H1 (cell line): ENCODE measurements around the gene TTF1. TPM values are rescaled to one million over a fixed set of nuclear protein-coding genes. Genes with fewer than 3 reads are reported as not detected.

Experiments
- CTCF ChIA-PET: fragments of 300-600 bp; sonication (Branson Sonifier 250); formaldehyde crosslinking; loops from one replicate; lab custom pipeline; 2021; ENCODE audit not compliant: partially characterized antibody; lab: Charles Lee
- POLR2A ChIA-PET: fragments of 300-600 bp; sonication (Branson Sonifier 250); formaldehyde crosslinking; loops from one replicate; lab custom pipeline; 2021; ENCODE audit warnings: inconsistent platforms; ENCODE audit not compliant: partially characterized antibody; lab: Charles Lee
- DNase-seq, 2 experiments: peaks; one replicate each; pipeline versions ENCODE4 v3.0.0 to v3.0.0-alpha.2; 2010 to 2022; ENCODE audit warnings: low spot score in 2 of 2, low read depth in 1 of 2, mixed read lengths in 1 of 2
- FAIRE-seq: peaks from 2 replicates; lab custom pipeline; 2011; peaks lifted over from hg19 to GRCh38; lab: Jason Lieb, UNC
- H2AFZ ChIP-seq: 2 replicates; pipeline ENCODE4 v1.8.1; 2012; ENCODE audit warnings: low read length, inconsistent platforms
- H2AK5ac ChIP-seq: 2 replicates; pipeline ENCODE4 v1.6.1; 2013; ENCODE audit warnings: low read depth, low read length
- H2BK120ac ChIP-seq: replicated peaks from 2 replicates; pipeline ENCODE3; 2013; ENCODE audit warnings: low read depth, low read length, inconsistent platforms
- H2BK12ac ChIP-seq: 2 replicates; pipeline ENCODE4 v1.6.1; 2013; ENCODE audit warnings: low read depth, low read length
- H2BK15ac ChIP-seq: 2 replicates; pipeline ENCODE4 v1.6.1; 2013; ENCODE audit warnings: low read length
- H2BK20ac ChIP-seq: 2 replicates; pipeline ENCODE4 v1.6.1; 2013; ENCODE audit warnings: low read length
- H2BK5ac ChIP-seq: 2 replicates; pipeline ENCODE4 v1.6.1; 2013; ENCODE audit warnings: low read depth, low read length
- H3K14ac ChIP-seq: 2 replicates; pipeline ENCODE4 v1.6.1; 2013; ENCODE audit warnings: inconsistent platforms; ENCODE audit not compliant: insufficient read length
- H3K18ac ChIP-seq: 2 replicates; pipeline ENCODE4 v1.6.1; 2013; ENCODE audit warnings: low read length; ENCODE audit errors: extremely low read depth
- H3K23ac ChIP-seq: 2 replicates; pipeline ENCODE4 v1.6.1; 2013; ENCODE audit warnings: inconsistent platforms; ENCODE audit not compliant: insufficient read length
- H3K23me2 ChIP-seq: 2 replicates; pipeline ENCODE4 v1.6.1; 2013; ENCODE audit warnings: low read depth, low read length
- H3K27ac ChIP-seq: 2 replicates; pipeline ENCODE4 v1.6.1; 2011; ENCODE audit warnings: low read depth, low read length, inconsistent platforms
- H3K27me3 ChIP-seq, 4 experiments: replicated peaks in 1 of 4; 1 replicate in 1 of 4; 2 replicates in 3 of 4; pipeline versions ENCODE4 v1.6.1 to v1.8.1; 2011 to 2013; ENCODE audit warnings: low read length in 3 of 4, mild to moderate bottlenecking in 3 of 4, inconsistent platforms in 2 of 4, mixed read lengths in 2 of 4, moderate library complexity in 1 of 4; ENCODE audit not compliant: control insufficient read depth in 3 of 4, insufficient read depth in 3 of 4; ENCODE audit errors: extremely low read depth in 1 of 4
- H3K36me3 ChIP-seq, 4 experiments: 2 replicates each; pipeline versions ENCODE4 v1.6.1 to v1.8.1; 2011 to 2013; ENCODE audit warnings: mild to moderate bottlenecking in 4 of 4, low read length in 3 of 4, moderate library complexity in 2 of 4, control low read depth in 1 of 4, inconsistent platforms in 1 of 4; ENCODE audit not compliant: insufficient read depth in 4 of 4, control insufficient read depth in 2 of 4
- H3K4ac ChIP-seq: replicated peaks from 2 replicates; pipeline ENCODE3; 2013; ENCODE audit warnings: low read length, low read depth, mixed read lengths, inconsistent platforms; ENCODE audit not compliant: insufficient read length
- H3K4me1 ChIP-seq, 4 experiments: replicated peaks in 1 of 4; 1 replicate in 1 of 4; 2 replicates in 3 of 4; pipeline versions ENCODE4 v1.6.1 to v1.8.1; 2011 to 2013; ENCODE audit warnings: low read length in 3 of 4, inconsistent platforms in 2 of 4, mixed read lengths in 1 of 4; ENCODE audit not compliant: insufficient read depth in 4 of 4, control insufficient read depth in 3 of 4
- H3K4me2 ChIP-seq, 2 experiments: 2 replicates each; pipeline versions ENCODE4 v1.6.1 to v1.8.1; 2011 to 2013; ENCODE audit warnings: low read depth in 2 of 2, low read length in 2 of 2, control low read depth in 1 of 2, inconsistent platforms in 1 of 2, mild to moderate bottlenecking in 1 of 2; ENCODE audit not compliant: insufficient read depth in 1 of 2
- H3K4me3 ChIP-seq, 4 experiments: fragments of 200-600, 300-600 bp in 1 of 4; sonication (generic), shearing (Covaris generic), sonication (Bioruptor Twin) in 1 of 4; 2 replicates each; pipeline versions ENCODE4 v1.5.1 to v1.8.1; 2011 to 2016; ENCODE audit warnings: low read length in 4 of 4, low read depth in 3 of 4, control low read depth in 2 of 4, inconsistent platforms in 2 of 4, mild to moderate bottlenecking in 2 of 4, mixed read lengths in 1 of 4, moderate library complexity in 1 of 4; ENCODE audit not compliant: insufficient read depth in 2 of 4; ENCODE audit errors: extremely low read depth in 1 of 4
- H3K56ac ChIP-seq: replicated peaks from 2 replicates; pipeline ENCODE3; 2013; ENCODE audit warnings: low read depth, mild to moderate bottlenecking, mixed read lengths, low read length, inconsistent platforms; ENCODE audit not compliant: insufficient read length
- H3K79me1 ChIP-seq: 2 replicates; pipeline ENCODE4 v1.6.1; 2013; ENCODE audit warnings: low read depth, low read length, control low read depth
- H3K79me2 ChIP-seq, 2 experiments: 2 replicates each; pipeline versions ENCODE4 v1.6.1 to v1.8.1; 2012 to 2013; ENCODE audit warnings: low read length in 2 of 2, mild to moderate bottlenecking in 2 of 2, inconsistent platforms in 1 of 2; ENCODE audit not compliant: insufficient read depth in 2 of 2, control insufficient read depth in 1 of 2
- H3K9ac ChIP-seq, 4 experiments: replicated peaks in 1 of 4; 1 replicate in 1 of 4; 2 replicates in 3 of 4; pipeline versions ENCODE4 v1.6.1 to v1.8.1; 2011 to 2013; ENCODE audit warnings: low read depth in 3 of 4, low read length in 3 of 4, control low read depth in 2 of 4, mild to moderate bottlenecking in 2 of 4, moderate library complexity in 2 of 4, inconsistent platforms in 1 of 4; ENCODE audit errors: extremely low read depth in 1 of 4
- H3K9me3 ChIP-seq, 2 experiments: 2 replicates each; pipeline versions ENCODE4 v1.6.1 to v1.8.1; 2012 to 2013; ENCODE audit warnings: mild to moderate bottlenecking in 2 of 2, moderate library complexity in 2 of 2, control low read depth in 1 of 2, inconsistent platforms in 1 of 2, low read depth in 1 of 2, low read length in 1 of 2, mixed read lengths in 1 of 2; ENCODE audit not compliant: insufficient read depth in 2 of 2
- H4K20me1 ChIP-seq, 2 experiments: replicated peaks in 1 of 2; 2 replicates each; pipeline versions ENCODE3 to v1.8.1; 2011 to 2013; ENCODE audit warnings: inconsistent platforms in 2 of 2, low read length in 2 of 2, mild to moderate bottlenecking in 1 of 2; ENCODE audit not compliant: insufficient read depth in 2 of 2, control insufficient read depth in 1 of 2
- H4K5ac ChIP-seq: 2 replicates; pipeline ENCODE4 v1.6.1; 2013; ENCODE audit warnings: low read length, low read depth, mixed read lengths, inconsistent platforms; ENCODE audit not compliant: insufficient read length
- H4K8ac ChIP-seq: 2 replicates; pipeline ENCODE4 v1.8.0; 2013; ENCODE audit warnings: mild to moderate bottlenecking, moderate library complexity, low read length, inconsistent platforms; ENCODE audit not compliant: insufficient read depth; ENCODE audit errors: extremely low read depth
- H4K91ac ChIP-seq: replicated peaks from 2 replicates; pipeline ENCODE3; 2013; ENCODE audit warnings: low read length, mixed read lengths, inconsistent platforms; ENCODE audit not compliant: insufficient read length
- BACH1 ChIP-seq: IDR thresholded peaks from 2 replicates; pipeline ENCODE4 v1.6.1; 2012; ENCODE audit warnings: low read length, improper control_type of control experiment
- EP300 ChIP-seq, 2 experiments: IDR thresholded peaks; 1 replicate in 1 of 2; 2 replicates in 1 of 2; pipeline ENCODE4 v1.6.1; 2011 to 2012; ENCODE audit warnings: low read depth in 2 of 2, low read length in 2 of 2, mild to moderate bottlenecking in 2 of 2, borderline replicate concordance in 1 of 2, inconsistent platforms in 1 of 2, moderate library complexity in 1 of 2
- NRF1 ChIP-seq: IDR thresholded peaks from 2 replicates; pipeline ENCODE4 v1.6.1; 2011; ENCODE audit warnings: mild to moderate bottlenecking, low read depth, low read length, improper control_type of control experiment
- SIX5 ChIP-seq: IDR thresholded peaks from 2 replicates; pipeline ENCODE4 v1.6.1; 2011; ENCODE audit warnings: mild to moderate bottlenecking, low read depth, low read length
- SUZ12 ChIP-seq: fragments of 200-600 bp; sonication (generic); IDR thresholded peaks from 2 replicates; pipeline ENCODE4 v1.6.1; 2012; ENCODE audit warnings: mild to moderate bottlenecking, inconsistent platforms, low read length, moderate library complexity, mixed read lengths
- WGBS, 2 experiments: shearing (Covaris generic) in 1 of 2; methylation state at CpG; one replicate each; pipeline versions ENCODE4 v1.1.6 to v1.1.7; 2013 to 2015; ENCODE audit warnings: low lambda C conversion rate in 2 of 2, mixed read lengths in 2 of 2, inconsistent platforms in 1 of 2, low coverage in 1 of 2, missing lambda C conversion rate in 1 of 2; ENCODE audit not compliant: insufficient replicate concordance in 2 of 2, insufficient coverage in 1 of 2, insufficient read length in 1 of 2; ENCODE audit errors: extremely low coverage in 1 of 2, missing lambda C conversion rate in 1 of 2; 5-methylcytosine and 5-hydroxymethylcytosine counted together
- polyA plus RNA-seq, 7 experiments: library from polyadenylated mRNA; depleted of rRNA in 3 of 7; stranded (reverse) in 5 of 7; unstranded in 2 of 7; fragments of >200 nt in 5 of 7; fragments of 200-250 nt in 2 of 7; gene quantifications; 1 replicate in 5 of 7; 2 replicates in 1 of 7; 4 replicates in 1 of 7; pipeline versions ENCODE4 v1.2.1 to v1.2.3, GENCODE V29; 2011 to 2013; ENCODE audit warnings: missing spikeins in 2 of 7, mixed read lengths in 2 of 7
- total RNA-seq: library from RNA; stranded (reverse); fragmentation: NEBNext Ultra II Directional; extraction: Animal tissue kit (Norgen Biotek cat#: 25700); gene quantifications from 2 replicates; pipeline ENCODE4 v1.2.1, GENCODE V29; 2021

Gene TTF1
- total and polyA plus RNA-seq, 2 of the 8 experiments (the other 6 are each of a cell fraction or from before 2014, with no cell fraction given): 7.8 to 22.2 TPM

DNA sequence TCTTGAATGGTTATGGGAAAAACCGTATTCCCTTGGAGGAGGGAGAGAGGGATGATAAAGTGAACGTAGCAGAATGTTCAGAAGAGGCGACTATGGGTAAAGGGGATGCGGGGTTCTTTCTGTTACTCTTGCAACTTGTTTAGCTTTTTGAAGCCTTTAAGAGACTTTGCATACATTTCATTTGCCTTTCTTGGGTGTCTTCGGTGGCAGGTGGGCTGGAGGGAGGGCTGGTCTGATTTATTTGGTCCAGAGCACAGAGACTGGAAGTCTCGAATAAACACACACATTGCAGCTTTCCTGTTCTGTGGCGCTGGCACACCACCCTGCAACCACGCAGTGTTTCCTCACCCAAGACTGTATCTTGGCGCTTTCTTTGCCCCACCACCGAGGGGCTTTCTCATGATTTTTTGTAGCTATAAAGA, 23.2 kb downstream of the TTF1 start:
- H3K4me2 ChIP-seq: no peak overlapping the region
- H3K4me1 ChIP-seq: no peaks in the 10 kb centered on the region
- H3K79me2 ChIP-seq: no peaks in the 10 kb centered on the region
- no peak overlapping the region for H4K91ac ChIP-seq
- H3K9ac ChIP-seq: no peak overlapping the region
- H2BK15ac ChIP-seq: no peak overlapping the region
- TF ChIP-seq SUZ12: no peak
- TF ChIP-seq NRF1: no peak
- TF ChIP-seq EP300 (IDR thresholded peaks at IDR 0.05; ENCODE audit: borderline replicate concordance in 1 of 2, low read depth in 2 of 2, low read length in 2 of 2): no peak
- TF ChIP-seq SIX5: no peak
- TF ChIP-seq BACH1: no peak
- H3K23ac ChIP-seq: no peak overlapping the region
- POLR2A ChIA-PET: interaction anchor here (1.4 kb wide), 1 partner anchor 34 kb away, joined by 5 read pairs; no protein-coding TSS in a partner anchor
- no peak overlapping the region for H3K4ac ChIP-seq
- no peaks in the 10 kb centered on the region for H3K23me2 ChIP-seq
- CTCF ChIA-PET: interaction anchor here (0.6 kb wide), 1 partner anchor 76 kb away, joined by 3 read pairs; no protein-coding TSS in a partner anchor
- H4K8ac ChIP-seq: no peak overlapping the region
- H2BK120ac ChIP-seq: no peak overlapping the region
- no peaks in the 10 kb centered on the region for H3K27me3 ChIP-seq
- DNase-seq (no peak), FAIRE-seq (no peak)
- WGBS, 2 experiments: 92% methylated on average over 10 of the region's 10 CpGs; no CpG with 5 or more reads in 1 of the 2 experiments
- no peak overlapping the region for H2BK5ac ChIP-seq
- no peak overlapping the region for H3K27ac ChIP-seq
- no peak overlapping the region for H3K14ac ChIP-seq
- no peak overlapping the region for H2AFZ ChIP-seq
- no peak overlapping the region for H3K18ac ChIP-seq
- H4K20me1 ChIP-seq: no peaks in the 10 kb centered on the region
- no peak overlapping the region for H2BK12ac ChIP-seq
- no peak overlapping the region for H4K5ac ChIP-seq
- H3K36me3 ChIP-seq: peaks cover 25 to 71% (median 46%) of the 10 kb centered on the region in 4 experiments; a peak in 7 of 8 replicates
- H3K9me3 ChIP-seq: peaks cover 2% of the 10 kb centered on the region in 2 experiments; a peak in 2 of 4 replicates
- no peak overlapping the region for H3K56ac ChIP-seq
- no peaks in the 10 kb centered on the region for H3K79me1 ChIP-seq
- H3K4me3 ChIP-seq: no peak overlapping the region
- H2BK20ac ChIP-seq: no peak overlapping the region
- no peak overlapping the region for H2AK5ac ChIP-seq
